Measurements from ENCODE around the gene DRAXIN. TPM values are rescaled to one million over a fixed set of nuclear protein-coding genes. Genes with fewer than 3 reads are reported as not detected.

The DRAXIN gene
- total RNA-seq, 1 experiment from 2014 or later = 0.05 TPM

DNA sequence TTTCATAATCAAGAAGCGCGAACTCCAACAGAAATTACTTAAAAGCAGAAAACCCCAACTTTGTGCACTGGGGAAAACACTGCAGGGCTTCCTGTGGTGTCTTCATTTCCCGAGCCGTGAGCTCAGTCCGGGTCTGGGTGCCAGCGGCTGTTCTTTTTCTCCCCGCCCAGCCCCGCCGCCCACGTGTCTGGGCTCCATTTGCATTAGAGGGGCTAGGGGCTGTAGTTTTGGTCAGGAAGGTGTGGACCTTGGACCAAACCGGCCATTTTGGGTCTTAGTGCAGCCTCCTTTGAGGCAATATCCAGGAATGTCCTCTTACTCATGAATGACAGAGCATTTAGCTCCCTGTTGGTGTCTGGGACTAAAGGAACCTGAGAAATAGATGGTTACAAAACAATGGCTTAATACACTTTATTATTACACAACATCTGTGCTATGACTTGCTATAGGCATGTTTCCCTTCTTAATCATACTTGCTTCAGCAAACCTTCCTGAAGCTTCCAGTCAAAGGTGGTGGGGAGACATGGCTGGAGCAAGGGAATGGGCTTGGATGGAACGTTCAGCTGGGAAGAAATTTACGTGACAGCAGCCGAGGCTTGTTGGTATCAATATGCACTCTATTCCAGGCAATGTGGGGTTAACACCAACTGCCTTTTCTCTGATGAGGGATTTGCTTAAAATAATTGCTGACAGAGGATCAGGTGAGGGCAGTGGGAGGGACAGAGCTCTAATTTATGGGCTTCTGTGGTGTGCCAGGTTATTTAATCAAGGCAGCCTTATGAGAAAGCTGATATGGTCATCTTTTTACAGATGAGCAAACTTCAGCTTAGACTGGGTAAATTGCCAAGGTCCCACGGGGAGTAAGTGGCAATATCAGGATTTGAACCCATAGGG is 45.5 kb downstream of the DRAXIN start:
- Mint-ChIP-seq H3K4me3 (ENCODE audit: unreplicated experiment) (peak overlapping the region; percentile 96), H3K27me3 (ENCODE audit: insufficient read depth, unreplicated experiment) (no peaks in the 10 kb centered on the region), H3K36me3 (ENCODE audit: insufficient read depth, unreplicated experiment) (peaks cover 8% of the 10 kb centered on the region), H3K9me3 (ENCODE audit: unreplicated experiment) (no peaks in the 10 kb centered on the region), H3K4me1 (ENCODE audit: low read depth, unreplicated experiment) (no peaks in the 10 kb centered on the region), H3K27ac (ENCODE audit: unreplicated experiment) (peak overlapping the region; percentile 83)
- CTCF ChIA-PET = interaction anchor here (0.9 to 2.0 kb wide), 4 partner anchors 12 to 73 kb away, joined by 3 to 7 read pairs (median 5); partner anchors contain the start of gene FBXO6
- intact Hi-C loops (cut with micrococcal nuclease; ENCODE audit: unreplicated experiment) = loop anchor here (10.0 kb wide), 1 partner anchor 68 kb away; the partner anchor contains the start of genes CLCN6 and MTHFR
- H3K27me3 ChIP-seq (replicated peaks; ENCODE audit: control insufficient read depth, insufficient read depth, low read length) = no peaks in the 10 kb centered on the region
- BruUV-seq (replicated peaks) = TSS peak; percentile 56
- H3K36me3 ChIP-seq (ENCODE audit: control insufficient read depth, insufficient read depth, low read length) = no peaks in the 10 kb centered on the region
- TF ChIP-seq, protein P1, sequence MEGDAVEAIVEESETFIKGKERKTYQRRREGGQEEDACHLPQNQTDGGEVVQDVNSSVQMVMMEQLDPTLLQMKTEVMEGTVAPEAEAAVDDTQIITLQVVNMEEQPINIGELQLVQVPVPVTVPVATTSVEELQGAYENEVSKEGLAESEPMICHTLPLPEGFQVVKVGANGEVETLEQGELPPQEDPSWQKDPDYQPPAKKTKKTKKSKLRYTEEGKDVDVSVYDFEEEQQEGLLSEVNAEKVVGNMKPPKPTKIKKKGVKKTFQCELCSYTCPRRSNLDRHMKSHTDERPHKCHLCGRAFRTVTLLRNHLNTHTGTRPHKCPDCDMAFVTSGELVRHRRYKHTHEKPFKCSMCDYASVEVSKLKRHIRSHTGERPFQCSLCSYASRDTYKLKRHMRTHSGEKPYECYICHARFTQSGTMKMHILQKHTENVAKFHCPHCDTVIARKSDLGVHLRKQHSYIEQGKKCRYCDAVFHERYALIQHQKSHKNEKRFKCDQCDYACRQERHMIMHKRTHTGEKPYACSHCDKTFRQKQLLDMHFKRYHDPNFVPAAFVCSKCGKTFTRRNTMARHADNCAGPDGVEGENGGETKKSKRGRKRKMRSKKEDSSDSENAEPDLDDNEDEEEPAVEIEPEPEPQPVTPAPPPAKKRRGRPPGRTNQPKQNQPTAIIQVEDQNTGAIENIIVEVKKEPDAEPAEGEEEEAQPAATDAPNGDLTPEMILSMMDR (IDR thresholded peaks at IDR 0.05; ENCODE audit: insufficient read depth in 1 of 2, low read depth in 1 of 2, low read length in 1 of 2, severe bottlenecking in 1 of 2, unreplicated experiment in 1 of 2) = no peak
- POLR2A ChIA-PET = interaction anchor here (0.5 to 1.9 kb wide), 2 partner anchors 84 to 171 kb away, joined by 3 to 13 read pairs; no protein-coding TSS in a partner anchor
- H3K4me3 ChIP-seq (ENCODE audit: low read depth, low read length) = peak overlapping the region; percentile 83
- DNase-seq = peak; percentile 72 to 76
- no peaks in the 10 kb centered on the region for H3K9me3 ChIP-seq
- H3K4me1 ChIP-seq = peaks cover 6% of the 10 kb centered on the region

DNA sequence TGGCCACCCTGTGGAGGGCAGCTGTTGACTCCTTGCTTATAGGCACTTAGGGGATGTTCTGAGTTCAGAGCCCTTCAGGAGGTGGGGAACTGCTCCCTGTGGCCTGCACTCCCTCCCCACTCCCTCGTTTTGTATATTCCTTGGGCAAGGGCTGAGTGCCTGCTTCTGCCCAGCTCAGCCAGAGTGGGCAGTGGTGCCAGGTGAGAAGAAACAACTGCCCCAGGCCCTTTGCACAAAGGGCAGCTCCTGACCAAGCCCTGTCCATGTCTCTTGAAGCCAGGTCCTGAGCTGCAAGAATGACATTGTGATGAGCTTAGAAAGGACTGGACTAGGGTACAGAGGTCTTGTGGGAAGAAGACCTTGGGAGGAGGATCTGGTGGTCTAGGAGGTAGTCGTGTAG is 46.6 kb downstream of the DRAXIN start:
- Histone ChIP-seq H3K4me1 (peaks cover 6% of the 10 kb centered on the region), H3K9me3 (no peaks in the 10 kb centered on the region), H3K36me3 (ENCODE audit: control insufficient read depth, insufficient read depth, low read length) (no peaks in the 10 kb centered on the region), H3K27me3 (replicated peaks; ENCODE audit: control insufficient read depth, insufficient read depth, low read length) (no peaks in the 10 kb centered on the region), H3K4me3 (ENCODE audit: low read depth, low read length) (no peak overlapping the region)
- H3K36me3 Mint-ChIP-seq (ENCODE audit: insufficient read depth, unreplicated experiment) = peaks cover 8% of the 10 kb centered on the region
- TF ChIP-seq, protein P1 (IDR thresholded peaks at IDR 0.05; ENCODE audit: insufficient read depth in 1 of 2, low read depth in 1 of 2, low read length in 1 of 2, severe bottlenecking in 1 of 2, unreplicated experiment in 1 of 2) = no peak
- no peak overlapping the region for H3K4me3 Mint-ChIP-seq (ENCODE audit: unreplicated experiment)
- no peak overlapping the region for H3K27ac Mint-ChIP-seq (ENCODE audit: unreplicated experiment)
- no peaks in the 10 kb centered on the region for H3K27me3 Mint-ChIP-seq (ENCODE audit: insufficient read depth, unreplicated experiment)
- ChIA-PET CTCF (interaction anchor here (1.8 kb wide), 1 partner anchor 11 kb away, joined by 5 read pairs; no protein-coding TSS in a partner anchor), POLR2A (interaction anchor here (1.9 kb wide), 1 partner anchor 85 kb away, joined by 13 read pairs; no protein-coding TSS in a partner anchor)
- DNase-seq = no peak
- H3K4me1 Mint-ChIP-seq (ENCODE audit: low read depth, unreplicated experiment) = no peaks in the 10 kb centered on the region
- no TSS peak for BruUV-seq (replicated peaks)
- H3K9me3 Mint-ChIP-seq (ENCODE audit: unreplicated experiment) = no peaks in the 10 kb centered on the region
- intact Hi-C loops (cut with micrococcal nuclease; ENCODE audit: unreplicated experiment) = loop anchor here (10.0 kb wide), 1 partner anchor 67 kb away; the partner anchor contains the start of genes CLCN6 and MTHFR

DNA sequence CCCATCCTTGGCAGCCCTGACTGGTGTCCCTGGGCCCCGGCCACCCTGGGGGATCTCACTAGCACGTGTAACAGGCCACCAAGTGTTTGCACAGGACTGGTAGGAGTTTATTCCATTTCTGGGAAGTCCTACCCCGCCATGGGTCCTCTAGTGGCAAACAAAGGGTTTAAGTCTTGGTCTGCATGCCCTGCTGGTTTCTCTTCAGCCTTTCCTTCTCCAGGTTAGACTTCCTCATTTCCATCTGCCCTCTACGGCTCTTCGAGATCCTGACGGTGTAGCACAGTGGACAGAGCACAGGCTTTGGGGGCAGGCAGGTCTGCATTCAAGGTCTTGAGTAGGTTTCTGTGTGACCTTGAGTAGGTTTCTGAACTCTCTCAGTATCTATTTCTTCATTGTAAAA is 47.3 kb downstream of the DRAXIN start:
- no peaks in the 10 kb centered on the region for H3K9me3 Mint-ChIP-seq (ENCODE audit: unreplicated experiment)
- H3K4me1 Mint-ChIP-seq (ENCODE audit: low read depth, unreplicated experiment) = no peaks in the 10 kb centered on the region
- BruUV-seq (replicated peaks) = no TSS peak
- intact Hi-C loops (cut with micrococcal nuclease; ENCODE audit: unreplicated experiment) = loop anchor here (10.0 kb wide), 1 partner anchor 66 kb away; the partner anchor contains the start of genes CLCN6 and MTHFR
- H3K27me3 Mint-ChIP-seq (ENCODE audit: insufficient read depth, unreplicated experiment) = no peaks in the 10 kb centered on the region
- H3K27ac Mint-ChIP-seq (ENCODE audit: unreplicated experiment) = no peak overlapping the region
- Histone ChIP-seq H3K9me3 (no peaks in the 10 kb centered on the region), H3K4me3 (ENCODE audit: low read depth, low read length) (no peak overlapping the region), H3K36me3 (ENCODE audit: control insufficient read depth, insufficient read depth, low read length) (no peaks in the 10 kb centered on the region), H3K27me3 (replicated peaks; ENCODE audit: control insufficient read depth, insufficient read depth, low read length) (no peaks in the 10 kb centered on the region), H3K4me1 (peaks cover 6% of the 10 kb centered on the region)
- TF ChIP-seq, protein P1 (IDR thresholded peaks at IDR 0.05; ENCODE audit: insufficient read depth in 1 of 2, low read depth in 1 of 2, low read length in 1 of 2, severe bottlenecking in 1 of 2, unreplicated experiment in 1 of 2) = no peak
- DNase-seq = no peak
- H3K36me3 Mint-ChIP-seq (ENCODE audit: insufficient read depth, unreplicated experiment) = peaks cover 8% of the 10 kb centered on the region
- no peak overlapping the region for H3K4me3 Mint-ChIP-seq (ENCODE audit: unreplicated experiment)
- ChIA-PET POLR2A (no interaction called here), CTCF (no interaction called here)
